H1 (cell line): ENCODE measurements around the gene RSPO1. TPM values are rescaled to one million over a fixed set of nuclear protein-coding genes. Genes with fewer than 3 reads are reported as not detected.

Experiments
- CTCF ChIA-PET: fragments of 300-600 bp; sonication (Branson Sonifier 250); formaldehyde crosslinking; loops from one replicate; lab custom pipeline; 2021; ENCODE audit not compliant: partially characterized antibody; lab: Charles Lee
- POLR2A ChIA-PET: fragments of 300-600 bp; sonication (Branson Sonifier 250); formaldehyde crosslinking; loops from one replicate; lab custom pipeline; 2021; ENCODE audit warnings: inconsistent platforms; ENCODE audit not compliant: partially characterized antibody; lab: Charles Lee
- DNase-seq, 2 experiments: peaks; one replicate each; pipeline versions ENCODE4 v3.0.0 to v3.0.0-alpha.2; 2010 to 2022; ENCODE audit warnings: low spot score in 2 of 2, low read depth in 1 of 2, mixed read lengths in 1 of 2
- FAIRE-seq: peaks from 2 replicates; lab custom pipeline; 2011; peaks lifted over from hg19 to GRCh38; lab: Jason Lieb, UNC
- H2AFZ ChIP-seq: 2 replicates; pipeline ENCODE4 v1.8.1; 2012; ENCODE audit warnings: low read length, inconsistent platforms
- H2AK5ac ChIP-seq: 2 replicates; pipeline ENCODE4 v1.6.1; 2013; ENCODE audit warnings: low read depth, low read length
- H2BK120ac ChIP-seq: replicated peaks from 2 replicates; pipeline ENCODE3; 2013; ENCODE audit warnings: low read depth, low read length, inconsistent platforms
- H2BK12ac ChIP-seq: 2 replicates; pipeline ENCODE4 v1.6.1; 2013; ENCODE audit warnings: low read depth, low read length
- H2BK15ac ChIP-seq: 2 replicates; pipeline ENCODE4 v1.6.1; 2013; ENCODE audit warnings: low read length
- H2BK20ac ChIP-seq: 2 replicates; pipeline ENCODE4 v1.6.1; 2013; ENCODE audit warnings: low read length
- H2BK5ac ChIP-seq: 2 replicates; pipeline ENCODE4 v1.6.1; 2013; ENCODE audit warnings: low read depth, low read length
- H3K14ac ChIP-seq: 2 replicates; pipeline ENCODE4 v1.6.1; 2013; ENCODE audit warnings: inconsistent platforms; ENCODE audit not compliant: insufficient read length
- H3K18ac ChIP-seq: 2 replicates; pipeline ENCODE4 v1.6.1; 2013; ENCODE audit warnings: low read length; ENCODE audit errors: extremely low read depth
- H3K23ac ChIP-seq: 2 replicates; pipeline ENCODE4 v1.6.1; 2013; ENCODE audit warnings: inconsistent platforms; ENCODE audit not compliant: insufficient read length
- H3K23me2 ChIP-seq: 2 replicates; pipeline ENCODE4 v1.6.1; 2013; ENCODE audit warnings: low read depth, low read length
- H3K27ac ChIP-seq: 2 replicates; pipeline ENCODE4 v1.6.1; 2011; ENCODE audit warnings: low read depth, low read length, inconsistent platforms
- H3K27me3 ChIP-seq, 4 experiments: replicated peaks in 1 of 4; 1 replicate in 1 of 4; 2 replicates in 3 of 4; pipeline versions ENCODE4 v1.6.1 to v1.8.1; 2011 to 2013; ENCODE audit warnings: low read length in 3 of 4, mild to moderate bottlenecking in 3 of 4, inconsistent platforms in 2 of 4, mixed read lengths in 2 of 4, moderate library complexity in 1 of 4; ENCODE audit not compliant: control insufficient read depth in 3 of 4, insufficient read depth in 3 of 4; ENCODE audit errors: extremely low read depth in 1 of 4
- H3K36me3 ChIP-seq, 4 experiments: 2 replicates each; pipeline versions ENCODE4 v1.6.1 to v1.8.1; 2011 to 2013; ENCODE audit warnings: mild to moderate bottlenecking in 4 of 4, low read length in 3 of 4, moderate library complexity in 2 of 4, control low read depth in 1 of 4, inconsistent platforms in 1 of 4; ENCODE audit not compliant: insufficient read depth in 4 of 4, control insufficient read depth in 2 of 4
- H3K4ac ChIP-seq: replicated peaks from 2 replicates; pipeline ENCODE3; 2013; ENCODE audit warnings: low read length, low read depth, mixed read lengths, inconsistent platforms; ENCODE audit not compliant: insufficient read length
- H3K4me1 ChIP-seq, 4 experiments: replicated peaks in 1 of 4; 1 replicate in 1 of 4; 2 replicates in 3 of 4; pipeline versions ENCODE4 v1.6.1 to v1.8.1; 2011 to 2013; ENCODE audit warnings: low read length in 3 of 4, inconsistent platforms in 2 of 4, mixed read lengths in 1 of 4; ENCODE audit not compliant: insufficient read depth in 4 of 4, control insufficient read depth in 3 of 4
- H3K4me2 ChIP-seq, 2 experiments: 2 replicates each; pipeline versions ENCODE4 v1.6.1 to v1.8.1; 2011 to 2013; ENCODE audit warnings: low read depth in 2 of 2, low read length in 2 of 2, control low read depth in 1 of 2, inconsistent platforms in 1 of 2, mild to moderate bottlenecking in 1 of 2; ENCODE audit not compliant: insufficient read depth in 1 of 2
- H3K4me3 ChIP-seq, 4 experiments: fragments of 200-600, 300-600 bp in 1 of 4; sonication (generic), shearing (Covaris generic), sonication (Bioruptor Twin) in 1 of 4; 2 replicates each; pipeline versions ENCODE4 v1.5.1 to v1.8.1; 2011 to 2016; ENCODE audit warnings: low read length in 4 of 4, low read depth in 3 of 4, control low read depth in 2 of 4, inconsistent platforms in 2 of 4, mild to moderate bottlenecking in 2 of 4, mixed read lengths in 1 of 4, moderate library complexity in 1 of 4; ENCODE audit not compliant: insufficient read depth in 2 of 4; ENCODE audit errors: extremely low read depth in 1 of 4
- H3K56ac ChIP-seq: replicated peaks from 2 replicates; pipeline ENCODE3; 2013; ENCODE audit warnings: low read depth, mild to moderate bottlenecking, mixed read lengths, low read length, inconsistent platforms; ENCODE audit not compliant: insufficient read length
- H3K79me1 ChIP-seq: 2 replicates; pipeline ENCODE4 v1.6.1; 2013; ENCODE audit warnings: low read depth, low read length, control low read depth
- H3K79me2 ChIP-seq, 2 experiments: 2 replicates each; pipeline versions ENCODE4 v1.6.1 to v1.8.1; 2012 to 2013; ENCODE audit warnings: low read length in 2 of 2, mild to moderate bottlenecking in 2 of 2, inconsistent platforms in 1 of 2; ENCODE audit not compliant: insufficient read depth in 2 of 2, control insufficient read depth in 1 of 2
- H3K9ac ChIP-seq, 4 experiments: replicated peaks in 1 of 4; 1 replicate in 1 of 4; 2 replicates in 3 of 4; pipeline versions ENCODE4 v1.6.1 to v1.8.1; 2011 to 2013; ENCODE audit warnings: low read depth in 3 of 4, low read length in 3 of 4, control low read depth in 2 of 4, mild to moderate bottlenecking in 2 of 4, moderate library complexity in 2 of 4, inconsistent platforms in 1 of 4; ENCODE audit errors: extremely low read depth in 1 of 4
- H3K9me3 ChIP-seq, 2 experiments: 2 replicates each; pipeline versions ENCODE4 v1.6.1 to v1.8.1; 2012 to 2013; ENCODE audit warnings: mild to moderate bottlenecking in 2 of 2, moderate library complexity in 2 of 2, control low read depth in 1 of 2, inconsistent platforms in 1 of 2, low read depth in 1 of 2, low read length in 1 of 2, mixed read lengths in 1 of 2; ENCODE audit not compliant: insufficient read depth in 2 of 2
- H4K20me1 ChIP-seq, 2 experiments: replicated peaks in 1 of 2; 2 replicates each; pipeline versions ENCODE3 to v1.8.1; 2011 to 2013; ENCODE audit warnings: inconsistent platforms in 2 of 2, low read length in 2 of 2, mild to moderate bottlenecking in 1 of 2; ENCODE audit not compliant: insufficient read depth in 2 of 2, control insufficient read depth in 1 of 2
- H4K5ac ChIP-seq: 2 replicates; pipeline ENCODE4 v1.6.1; 2013; ENCODE audit warnings: low read length, low read depth, mixed read lengths, inconsistent platforms; ENCODE audit not compliant: insufficient read length
- H4K8ac ChIP-seq: 2 replicates; pipeline ENCODE4 v1.8.0; 2013; ENCODE audit warnings: mild to moderate bottlenecking, moderate library complexity, low read length, inconsistent platforms; ENCODE audit not compliant: insufficient read depth; ENCODE audit errors: extremely low read depth
- H4K91ac ChIP-seq: replicated peaks from 2 replicates; pipeline ENCODE3; 2013; ENCODE audit warnings: low read length, mixed read lengths, inconsistent platforms; ENCODE audit not compliant: insufficient read length
- NRF1 ChIP-seq: IDR thresholded peaks from 2 replicates; pipeline ENCODE4 v1.6.1; 2011; ENCODE audit warnings: mild to moderate bottlenecking, low read depth, low read length, improper control_type of control experiment
- RAD21 ChIP-seq, 2 experiments: IDR thresholded peaks in 1 of 2; conservative IDR thresholded peaks in 1 of 2; 2 replicates each; pipeline ENCODE4 v1.6.1; 2011; ENCODE audit warnings: low read depth in 2 of 2, low read length in 2 of 2, improper control_type of control experiment in 1 of 2, inconsistent platforms in 1 of 2, mild to moderate bottlenecking in 1 of 2, moderate library complexity in 1 of 2
- SAP30 ChIP-seq: fragments of 300-600 bp; sonication (generic); IDR thresholded peaks from 2 replicates; pipeline ENCODE4 v1.7.1; 2012; ENCODE audit warnings: low read length, moderate library complexity, mild to moderate bottlenecking, inconsistent platforms; ENCODE audit not compliant: insufficient read depth, insufficient replicate concordance
- SP1 ChIP-seq: IDR thresholded peaks from 2 replicates; pipeline ENCODE4 v1.6.1; 2011; ENCODE audit warnings: low read depth, low read length
- SRF ChIP-seq: IDR thresholded peaks from 2 replicates; pipeline ENCODE4 v1.6.1; 2011; ENCODE audit warnings: mild to moderate bottlenecking, low read depth, low read length, moderate library complexity
- TAF7 ChIP-seq: optimal IDR thresholded peaks from 2 replicates; pipeline ENCODE3; 2011; ENCODE audit warnings: low read depth, mild to moderate bottlenecking, inconsistent platforms, low read length, moderate library complexity, borderline replicate concordance
- TBP ChIP-seq: IDR thresholded peaks from 2 replicates; pipeline ENCODE4 v1.6.1; 2011; ENCODE audit warnings: low read depth, low read length, improper control_type of control experiment
- TCF12 ChIP-seq: IDR thresholded peaks from 2 replicates; pipeline ENCODE4 v1.6.1; 2011; ENCODE audit warnings: low read depth, mild to moderate bottlenecking, low read length
- YY1 ChIP-seq: IDR thresholded peaks from 2 replicates; pipeline ENCODE4 v1.6.1; 2011; ENCODE audit warnings: low read depth, mild to moderate bottlenecking, low read length
- ZNF274 ChIP-seq: IDR thresholded peaks from 2 replicates; pipeline ENCODE4 v1.7.0; 2012; ENCODE audit warnings: low read length, borderline replicate concordance; ENCODE audit errors: extremely low read depth
- WGBS, 2 experiments: shearing (Covaris generic) in 1 of 2; methylation state at CpG; one replicate each; pipeline versions ENCODE4 v1.1.6 to v1.1.7; 2013 to 2015; ENCODE audit warnings: low lambda C conversion rate in 2 of 2, mixed read lengths in 2 of 2, inconsistent platforms in 1 of 2, low coverage in 1 of 2, missing lambda C conversion rate in 1 of 2; ENCODE audit not compliant: insufficient replicate concordance in 2 of 2, insufficient coverage in 1 of 2, insufficient read length in 1 of 2; ENCODE audit errors: extremely low coverage in 1 of 2, missing lambda C conversion rate in 1 of 2; 5-methylcytosine and 5-hydroxymethylcytosine counted together
- polyA plus RNA-seq, 7 experiments: library from polyadenylated mRNA; depleted of rRNA in 3 of 7; stranded (reverse) in 5 of 7; unstranded in 2 of 7; fragments of >200 nt in 5 of 7; fragments of 200-250 nt in 2 of 7; gene quantifications; 1 replicate in 5 of 7; 2 replicates in 1 of 7; 4 replicates in 1 of 7; pipeline versions ENCODE4 v1.2.1 to v1.2.3, GENCODE V29; 2011 to 2013; ENCODE audit warnings: missing spikeins in 2 of 7, mixed read lengths in 2 of 7
- total RNA-seq: library from RNA; stranded (reverse); fragmentation: NEBNext Ultra II Directional; extraction: Animal tissue kit (Norgen Biotek cat#: 25700); gene quantifications from 2 replicates; pipeline ENCODE4 v1.2.1, GENCODE V29; 2021

RSPO1 gene
- total and polyA plus RNA-seq, 2 of the 8 experiments (the other 6 are each of a cell fraction or from before 2014, with no cell fraction given): 0.39 TPM; not detected in 1

DNA sequence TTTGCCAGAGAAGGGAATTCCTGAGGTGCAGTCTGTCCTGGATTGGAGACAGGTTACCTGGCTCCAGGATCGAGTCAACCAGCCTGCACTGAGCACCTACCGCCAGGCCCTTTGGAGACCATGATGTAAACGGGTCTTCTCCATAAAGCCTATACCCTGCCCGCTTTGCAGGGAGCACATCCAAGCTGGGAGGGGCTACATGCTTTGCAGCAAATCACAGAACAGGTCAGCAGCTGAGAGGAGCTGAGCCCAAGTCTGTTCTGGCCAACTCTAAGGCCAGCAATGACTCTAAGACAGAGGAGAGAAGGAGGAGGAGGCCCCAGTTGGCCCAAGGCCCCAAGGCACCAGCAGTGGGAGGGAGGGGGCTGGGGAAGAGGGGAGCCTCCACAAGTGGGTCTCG lies 15.5 kb upstream of the RSPO1 start:
- no peak overlapping the region for H2BK20ac ChIP-seq
- H2BK120ac ChIP-seq: no peak overlapping the region
- 78% methylated on average over 5 of the region's 5 CpGs; no CpG with 5 or more reads in 1 of the 2 experiments for WGBS, 2 experiments
- FAIRE-seq (no peak), DNase-seq (no peak)
- H3K4me2 ChIP-seq: no peak overlapping the region
- no peak overlapping the region for H2BK12ac ChIP-seq
- no peaks in the 10 kb centered on the region for H3K9me3 ChIP-seq
- H3K36me3 ChIP-seq: no peaks in the 10 kb centered on the region
- CTCF ChIA-PET: interaction anchor here (0.5 to 2.5 kb wide), 6 partner anchors 33 to 50 kb away, joined by 3 to 12 read pairs (median 4); no protein-coding TSS in a partner anchor
- H3K27ac ChIP-seq: no peak overlapping the region
- no peak overlapping the region for H3K56ac ChIP-seq
- no peak overlapping the region for H2BK5ac ChIP-seq
- no peak overlapping the region for H3K4me3 ChIP-seq
- H3K4me1 ChIP-seq: no peaks in the 10 kb centered on the region
- H3K27me3 ChIP-seq: peaks cover 0 to 3% (median 1%) of the 10 kb centered on the region in 4 experiments; a peak in 2 of 7 replicates
- H3K23ac ChIP-seq: no peak overlapping the region
- POLR2A ChIA-PET: interaction anchor here (1.0 to 1.1 kb wide), 2 partner anchors 10 to 53 kb away, joined by 3 read pairs; no protein-coding TSS in a partner anchor
- H3K9ac ChIP-seq: no peak overlapping the region
- H3K23me2 ChIP-seq: no peaks in the 10 kb centered on the region
- H3K4ac ChIP-seq: no peak overlapping the region
- no peak overlapping the region for H3K14ac ChIP-seq
- H4K91ac ChIP-seq: no peak overlapping the region
- H4K20me1 ChIP-seq: peaks cover 0 to 2% of the 10 kb centered on the region in 2 experiments
- H4K8ac ChIP-seq: peak overlapping the region; percentile 8; the same call in 1 of the 2 replicates
- TF ChIP-seq SP1 (no peak), NRF1 (no peak), SAP30 (no peak), SRF (no peak), TBP (no peak), RAD21 (IDR thresholded peaks at IDR 0.05 in 1 of 2, conservative IDR thresholded peaks at IDR 0.05 in 1 of 2; ENCODE audit: low read depth in 2 of 2, low read length in 2 of 2) (no peak), TAF7 (no peak), TCF12 (no peak), ZNF274 (no peak), YY1 (no peak)
- H2AK5ac ChIP-seq: no peak overlapping the region
- H4K5ac ChIP-seq: no peak overlapping the region
- H3K79me1 ChIP-seq: no peaks in the 10 kb centered on the region
- no peak overlapping the region for H2AFZ ChIP-seq
- H3K18ac ChIP-seq: no peak overlapping the region
- H3K79me2 ChIP-seq: no peaks in the 10 kb centered on the region
- no peak overlapping the region for H2BK15ac ChIP-seq
